GM19455 (cell line): ENCODE measurements around the gene PLAU.
"Not testable (repeated sequence)": the region's sequence is repeated elsewhere in the genome, so short reads cannot be mapped to it uniquely, and the experiment has no call there.

Experiments used
- ATAC-seq: cut with Tn5 transposase; IDR thresholded peaks from one replicate; pipeline ENCODE4 v1.9.1; 2021; ENCODE audit not compliant: unreplicated experiment

Gene PLAU

GRCh38 chr10:73876566-73876965 lies 34.4 kb upstream of the PLAU start:
- ATAC-seq: no peak

- ATAC-seq: no peak
Observed at GRCh38 chr10:73876971-73877370, 34.0 kb upstream of the PLAU start.

- no peak for ATAC-seq
Observed at GRCh38 chr10:73877533-73878160, 33.3 kb upstream of the PLAU start.

DNA sequence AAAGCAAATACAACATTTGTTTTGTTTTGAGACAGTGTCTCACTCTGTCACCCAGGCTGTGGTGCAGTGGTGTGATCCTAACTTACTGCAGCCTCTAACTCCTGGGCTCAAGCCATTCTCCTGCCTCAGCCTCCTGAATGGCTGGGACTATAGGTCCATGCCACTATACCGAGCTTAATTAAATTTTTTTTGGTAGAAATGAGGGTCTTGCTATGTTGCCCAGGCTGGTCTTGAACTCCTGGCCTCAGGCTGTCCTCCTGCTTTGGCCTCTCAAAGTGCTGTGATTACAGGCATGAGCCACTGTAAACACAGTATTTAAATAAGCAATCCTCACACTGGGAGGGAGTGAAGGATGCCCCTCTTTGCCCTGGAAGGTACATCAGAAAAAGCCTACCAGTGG lies 32.6 kb upstream of the PLAU start:
- no peak for ATAC-seq

DNA sequence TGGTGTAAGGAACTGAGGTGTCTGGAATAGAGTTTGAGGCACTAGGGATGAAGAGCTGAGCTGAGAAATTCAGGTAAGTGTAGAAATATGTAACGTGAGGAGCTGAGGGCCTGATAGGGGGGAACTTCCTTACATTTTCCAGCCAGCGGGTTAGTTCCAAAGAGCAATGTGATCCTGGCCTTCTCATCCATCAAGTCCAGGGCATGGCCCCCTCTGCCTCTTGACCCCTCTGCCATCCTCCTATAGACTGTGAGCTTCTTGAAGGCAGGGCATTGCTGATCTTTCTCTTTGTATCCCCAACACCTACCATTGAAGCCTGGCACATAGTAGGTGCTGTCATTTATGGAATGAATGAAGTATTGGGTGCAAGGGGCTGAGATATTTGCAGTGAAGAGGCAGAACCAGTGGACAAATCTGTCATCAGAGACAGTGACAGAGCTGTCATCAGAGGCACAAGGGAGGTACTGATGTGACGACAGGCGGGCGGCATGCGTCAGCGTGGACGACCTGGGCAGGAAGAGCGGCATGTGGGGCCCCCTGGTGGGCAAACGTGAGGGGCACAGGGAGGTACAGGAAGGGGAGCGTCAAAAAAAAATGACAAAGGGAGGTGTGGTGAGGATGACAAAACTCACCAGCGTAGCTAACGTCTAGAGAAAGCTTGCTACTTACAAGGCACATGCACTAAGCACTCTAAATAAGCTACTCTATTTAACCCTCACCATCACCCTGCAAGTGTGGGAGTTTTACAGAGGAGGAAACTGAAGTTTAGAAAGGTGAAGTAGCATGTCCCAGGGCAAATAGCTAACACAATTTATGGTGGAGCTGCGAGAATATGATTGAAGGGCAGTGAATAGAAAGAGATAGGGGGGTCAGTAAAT lies 31.4 kb upstream of the PLAU start:
- peak; percentile 81 for ATAC-seq

GRCh38 chr10:73881221-73881919 lies 29.6 kb upstream of the PLAU start:
- ATAC-seq: no peak

DNA sequence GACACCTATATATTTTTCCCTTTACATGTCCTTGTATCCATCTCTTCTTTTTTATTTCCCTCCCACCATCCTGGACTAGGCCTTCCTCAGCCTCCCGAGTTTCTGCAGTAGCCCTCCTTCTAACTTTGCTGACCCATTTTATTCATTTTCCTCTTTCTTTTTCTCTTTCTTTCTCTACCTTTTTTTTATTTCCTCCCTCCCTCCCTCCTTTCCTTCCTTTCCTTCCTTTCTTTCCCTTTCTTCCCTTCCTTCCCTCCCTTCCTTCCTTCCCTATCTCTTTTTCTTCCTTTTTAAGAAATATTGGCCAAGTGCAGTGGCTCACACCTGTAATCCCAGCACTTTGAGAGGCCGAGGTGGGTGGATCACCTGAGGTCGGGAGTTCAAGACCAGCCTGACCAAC lies 26.9 kb upstream of the PLAU start:
- ATAC-seq: no peak

- ATAC-seq: no peak
Observed at GRCh38 chr10:73886085-73886529, 24.8 kb upstream of the PLAU start.

DNA sequence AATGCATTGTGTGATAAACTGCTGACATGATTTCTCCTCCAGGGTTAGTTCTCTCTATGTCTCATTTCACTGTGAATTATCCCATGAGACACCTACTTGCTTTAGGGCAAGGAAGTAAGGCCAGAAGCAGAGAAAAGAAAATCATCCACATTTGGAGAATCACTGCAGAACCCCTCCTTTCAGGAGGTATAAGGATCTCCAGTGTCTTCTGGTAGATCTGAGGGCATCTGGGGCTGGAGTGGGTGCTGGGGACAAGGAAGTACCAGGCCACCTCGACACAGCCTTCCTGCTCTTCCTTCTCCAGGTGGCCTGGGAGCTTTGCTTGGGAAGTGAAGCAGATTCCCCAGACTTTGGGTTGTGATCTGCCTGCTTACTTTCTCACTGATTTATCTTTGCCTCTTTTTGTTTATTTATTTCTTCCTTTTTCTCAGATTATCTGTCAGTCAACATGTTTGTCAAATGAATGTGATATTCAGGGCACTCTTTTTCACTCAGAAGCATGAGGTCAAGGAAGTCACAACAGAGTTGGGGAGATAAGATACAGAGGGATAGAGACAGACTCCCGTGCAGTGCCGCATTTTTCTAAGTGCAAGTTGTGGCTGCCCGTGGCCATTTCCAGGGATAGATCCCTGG lies 24.2 kb upstream of the PLAU start:
- ATAC-seq: no peak

GRCh38 chr10:73887294-73888039 lies 23.5 kb upstream of the PLAU start:
- ATAC-seq: no peak

- ATAC-seq: no peak
Observed at GRCh38 chr10:73888514-73888913, 22.4 kb upstream of the PLAU start.

DNA sequence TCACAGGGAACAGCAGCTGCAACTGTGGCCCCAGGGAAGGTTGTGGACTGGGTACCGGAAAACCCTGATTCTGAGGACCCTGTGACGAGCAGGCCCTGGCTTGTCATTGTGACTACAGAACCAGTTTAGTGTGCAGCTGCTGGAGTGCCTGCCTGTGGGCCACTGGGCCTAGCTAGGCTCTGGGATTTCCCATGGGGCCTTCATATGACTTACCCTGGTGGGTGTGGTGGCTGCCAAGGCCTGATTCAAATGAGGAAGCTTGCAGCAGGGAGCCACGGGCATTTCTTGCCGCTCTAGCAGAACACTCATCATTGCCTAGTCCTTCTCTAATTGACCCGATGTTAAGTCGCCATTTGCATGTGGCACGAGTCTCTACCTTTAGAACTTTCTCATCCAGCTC lies 21.9 kb upstream of the PLAU start:
- ATAC-seq: no peak

GRCh38 chr10:73889416-73889815 lies 21.5 kb upstream of the PLAU start:
- not testable (repeated sequence) for ATAC-seq

GRCh38 chr10:73890261-73890660 lies 20.7 kb upstream of the PLAU start:
- ATAC-seq: no peak

GRCh38 chr10:73890830-73891229 lies 20.1 kb upstream of the PLAU start:
- not testable (repeated sequence) for ATAC-seq

DNA sequence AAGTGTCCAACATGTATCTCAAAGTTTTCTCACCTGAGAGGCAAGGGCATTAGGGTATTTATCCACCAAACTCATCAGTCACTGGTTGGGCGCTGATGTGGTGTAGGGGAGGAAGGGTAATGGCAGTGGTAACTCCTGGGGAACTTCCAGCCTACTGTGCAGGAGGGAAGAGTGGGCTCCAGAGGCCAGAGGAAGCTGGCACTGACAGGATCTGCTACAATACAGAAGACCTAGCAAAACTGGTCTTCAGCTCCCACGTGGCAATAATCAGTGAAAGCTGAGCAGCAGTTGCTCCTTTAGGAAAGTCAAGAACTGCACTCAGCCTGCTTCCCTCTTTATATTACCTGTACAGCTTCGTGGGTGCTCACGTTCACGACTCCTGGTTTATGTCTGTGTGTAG lies 19.4 kb upstream of the PLAU start:
- ATAC-seq: no peak

DNA sequence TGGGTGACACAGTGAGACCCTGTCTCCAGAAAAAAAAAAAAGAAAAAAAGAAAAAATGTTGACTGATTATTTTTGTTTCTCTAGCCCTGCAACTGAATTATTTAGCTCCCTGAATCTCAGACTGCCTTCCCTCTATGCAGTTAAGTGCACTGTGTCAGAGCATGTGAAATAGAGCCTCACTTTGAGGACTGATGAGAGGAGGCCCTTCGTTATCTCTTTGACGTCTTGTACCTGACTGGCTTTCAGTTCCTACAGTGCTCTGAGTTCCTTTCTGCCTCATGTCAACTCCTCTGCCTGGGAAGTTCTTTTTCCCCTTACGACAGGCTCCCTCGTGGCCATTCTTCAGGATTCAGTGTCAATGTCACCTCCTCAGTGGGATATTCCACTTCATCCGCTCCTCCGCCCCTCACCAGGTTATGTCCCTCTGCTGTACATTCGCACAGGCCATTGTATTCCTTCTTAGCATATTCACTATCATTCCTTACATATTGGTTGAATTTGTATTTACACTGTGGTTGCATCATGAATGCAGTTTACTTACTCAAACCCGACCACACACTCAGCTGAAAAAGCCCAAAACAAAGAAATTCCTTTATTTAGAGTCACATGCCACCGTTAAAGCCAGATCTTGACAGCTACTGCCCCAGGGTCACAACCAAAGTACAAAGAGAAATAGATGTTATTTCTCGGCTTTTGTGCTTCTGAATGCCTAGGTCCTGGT lies 18.5 kb upstream of the PLAU start:
- no peak for ATAC-seq

GRCh38 chr10:73893426-73893825 lies 17.5 kb upstream of the PLAU start:
- no peak for ATAC-seq

- no peak for ATAC-seq
Observed at GRCh38 chr10:73894245-73894971, 16.5 kb upstream of the PLAU start.
